Spleen (tissue), 11 donors: ENCODE measurements around the gene BORCS8. TPM values are rescaled to one million over a fixed set of nuclear protein-coding genes. Genes with fewer than 3 reads are reported as not detected.

Experiments used
- DNase-seq: peaks from one replicate; pipeline ENCODE4 v3.0.0-alpha.2; 2020
- H3K27ac ChIP-seq, 8 donors: fragments of 200-600 bp; sonication (generic) in 7 of 8; 1 replicate in 4 of 8; 2 replicates in 4 of 8; pipeline versions ENCODE4 v1.5.0 to v1.8.0; 2016 to 2021; ENCODE audit warnings: inconsistent platforms in 4 of 8, mild to moderate bottlenecking in 4 of 8, moderate library complexity in 1 of 8
- H3K27me3 ChIP-seq, 7 donors: fragments of 200-600 bp; sonication (generic) in 6 of 7; replicated peaks in 1 of 7; 1 replicate in 4 of 7; 2 replicates in 3 of 7; pipeline versions ENCODE4 v1.5.0 to v1.8.0; 2016 to 2021; ENCODE audit warnings: inconsistent platforms in 3 of 7, mild to moderate bottlenecking in 1 of 7
- H3K36me3 ChIP-seq, 6 donors: fragments of 200-600 bp; sonication (generic) in 5 of 6; 1 replicate in 4 of 6; 2 replicates in 2 of 6; pipeline versions ENCODE4 v1.5.0 to v1.8.0; 2016 to 2021; ENCODE audit warnings: inconsistent platforms in 2 of 6
- H3K4me1 ChIP-seq, 6 donors: fragments of 200-600 bp; sonication (generic) in 5 of 6; 1 replicate in 3 of 6; 2 replicates in 3 of 6; pipeline versions ENCODE4 v1.5.0 to v1.8.0; 2016 to 2021; ENCODE audit warnings: inconsistent platforms in 3 of 6
- H3K4me3 ChIP-seq, 8 donors: fragments of 200-600 bp; sonication (generic) in 7 of 8; 1 replicate in 4 of 8; 2 replicates in 4 of 8; pipeline versions ENCODE4 v1.5.0 to v1.8.0; 2016 to 2021; ENCODE audit warnings: inconsistent platforms in 4 of 8, mild to moderate bottlenecking in 4 of 8, moderate library complexity in 2 of 8
- H3K9me3 ChIP-seq, 8 donors: fragments of 200-600 bp; sonication (generic) in 7 of 8; 1 replicate in 4 of 8; 2 replicates in 4 of 8; pipeline versions ENCODE4 v1.5.0 to v1.8.0; 2016 to 2021; ENCODE audit warnings: inconsistent platforms in 4 of 8
- CTCF ChIP-seq, 11 experiments: fragments of 200-600 bp in 7 of 11; fragments of 450-650 bp in 4 of 11; sonication (generic) in 4 of 11; IDR thresholded peaks in 8 of 11; conservative IDR thresholded peaks in 3 of 11; 1 replicate in 7 of 11; 2 replicates in 4 of 11; pipeline versions ENCODE4 v1.4.0 to v1.8.0; 2016 to 2021; ENCODE audit warnings: antibody characterized with exemption in 11 of 11, inconsistent platforms in 4 of 11, mild to moderate bottlenecking in 1 of 11
- POLR2A ChIP-seq, 3 donors: fragments of 450-650 bp; IDR thresholded peaks; one replicate each; pipeline ENCODE4 v1.5.1; 2017; ENCODE audit warnings: antibody characterized with exemption in 3 of 3, mild to moderate bottlenecking in 1 of 3
- POLR2AphosphoS5 ChIP-seq, 3 donors: sonication (generic); formaldehyde crosslinking; IDR thresholded peaks; one replicate each; pipeline ENCODE4 v1.5.1; 2017; ENCODE audit warnings: antibody characterized with exemption in 3 of 3
- WGBS, 5 donors: extraction: QIAGEN DNeasy Blood & Tissue Kit in 3 of 5; methylation state at CpG; one replicate each; pipeline versions ENCODE4 v1.1.5 to v1.1.7; 2013 to 2018; 5-methylcytosine and 5-hydroxymethylcytosine counted together
- intact Hi-C: fragments of 100-400 bp; cut with DNase I; formaldehyde crosslinking; loops from one replicate; pipeline ENCODE4 v1.15.0; 2023; ENCODE audit warnings: low total_unique reads
- polyA plus RNA-seq, 3 donors: library from polyadenylated mRNA; stranded (reverse); fragments of 200-250 nt; gene quantifications; one replicate each; pipeline ENCODE4 v1.2.1, GENCODE V29; 2013
- total RNA-seq, 7 donors: library from RNA; depleted of rRNA in 3 of 7; stranded (reverse); fragments of >200 nt in 3 of 7; fragmentation: NEBNext Ultra II Directional in 4 of 7; extraction: Animal tissue kit (Norgen Biotek cat#: 25700) in 4 of 7; gene quantifications; one replicate each; pipeline versions ENCODE4 v1.1.0 to v1.2.1, GENCODE V29; 2016 to 2021
- donor health status: healthy with polysubstance abuse.
- donor health status: DM: no; HTN: no; CAD: no; lungs with moderate emphysema.
- donor health status: DM: no; HTN: no; CAD: no.
- donor health status: Bipolar disorder and iron deficiency.
- donor health status: healthy.
- donor health status: DM: no; HTN: no; CAD: no.
- donor health status: DM: yes; HTN: yes; CAD: no.

The BORCS8 gene
- total and polyA plus RNA-seq, 10 donors, result 14.0 to 52.1 (median 26.2) TPM

- H3K9me3 ChIP-seq, result no peaks in the 10 kb centered on the region
- no peak for DNase-seq
Observed at GRCh38 chr19:19206938-19207337, 15.0 kb upstream of the BORCS8 start.

GRCh38 chr19:19205416-19206410 lies 13.8 kb upstream of the BORCS8 start:
- H3K27me3 ChIP-seq, result peaks cover 0 to 30% (median 5%) of the 10 kb centered on the region in 7 donors
- 51 to 73% (median 52%) methylated on average over 9 to 14 of the region's 14 CpGs for WGBS, 5 donors
- no peak overlapping the region for H3K4me3 ChIP-seq
- intact Hi-C loops, result no loop called here
- peaks cover 0 to 16% (median 11%) of the 10 kb centered on the region in 6 donors for H3K36me3 ChIP-seq
- no peak overlapping the region for H3K27ac ChIP-seq
- peaks cover 7 to 41% (median 19%) of the 10 kb centered on the region in 6 donors for H3K4me1 ChIP-seq
- TF ChIP-seq POLR2A (IDR thresholded peaks at IDR 0.05), result no peak
- no peak for TF ChIP-seq CTCF (IDR thresholded peaks at IDR 0.05 in 8 of 11, conservative IDR thresholded peaks at IDR 0.05 in 3 of 11)
- no peak for TF ChIP-seq POLR2AphosphoS5 (IDR thresholded peaks at IDR 0.05)
- DNase-seq, result no peak
- H3K9me3 ChIP-seq, result no peaks in the 10 kb centered on the region

More at GRCh38 chr19:19206938-19207337, 15.0 kb upstream of the BORCS8 start:
- intact Hi-C loops, result no loop called here
- 55 to 68% (median 63%) methylated on average over 5 of the region's 5 CpGs for WGBS, 5 donors
- Histone ChIP-seq H3K4me3 (no peak overlapping the region), H3K4me1 (peaks cover 7 to 30% (median 14%) of the 10 kb centered on the region in 6 donors), H3K36me3 (peaks cover 0 to 4% (median 3%) of the 10 kb centered on the region in 6 donors), H3K27ac (no peak overlapping the region), H3K27me3 (peaks cover 0 to 43% (median 15%) of the 10 kb centered on the region in 7 donors)
- TF ChIP-seq POLR2A (IDR thresholded peaks at IDR 0.05) (no peak), POLR2AphosphoS5 (IDR thresholded peaks at IDR 0.05) (no peak)

- H3K27me3 ChIP-seq, result peaks cover 0 to 15% (median 0%) of the 10 kb centered on the region in 7 donors
- 66 to 75% (median 73%) methylated on average over 13 of the region's 13 CpGs for WGBS, 5 donors
- DNase-seq, result no peak
- TF ChIP-seq POLR2AphosphoS5 (IDR thresholded peaks at IDR 0.05), result no peak
- no peak for TF ChIP-seq POLR2A (IDR thresholded peaks at IDR 0.05)
- no peak for TF ChIP-seq CTCF (IDR thresholded peaks at IDR 0.05 in 8 of 11, conservative IDR thresholded peaks at IDR 0.05 in 3 of 11)
- no peaks in the 10 kb centered on the region for H3K9me3 ChIP-seq
- intact Hi-C loops, result no loop called here
- H3K4me1 ChIP-seq, result peaks cover 7 to 41% (median 19%) of the 10 kb centered on the region in 6 donors
- H3K4me3 ChIP-seq, result peak overlapping the region in 2 of 8 donors; percentile 70 to 91
- H3K27ac ChIP-seq, result no peak overlapping the region
- peaks cover 0 to 30% (median 18%) of the 10 kb centered on the region in 6 donors for H3K36me3 ChIP-seq
Observed at GRCh38 chr19:19204181-19204580, 12.2 kb upstream of the BORCS8 start.

GRCh38 chr19:19203012-19203856 lies 11.3 kb upstream of the BORCS8 start, which contains the start of gene NR2C2AP:
Gene NR2C2AP, minus strand, starts transcription at chr19:19203414. Its CDS starts 354 bp downstream, at chr19:19203060.
- WGBS, 5 donors, result 5 to 8% (median 7%) methylated on average over 48 to 60 of the region's 60 CpGs
- Histone ChIP-seq H3K27ac (peak within 1 kb of the TSS; percentile 66 to 88 (median 81)), H3K27me3 (peaks cover 0 to 6% (median 0%) of the 10 kb centered on the region in 7 donors), H3K9me3 (no peaks in the 10 kb centered on the region), H3K4me3 (peak within 1 kb of the TSS; percentile 43 to 91 (median 69)), H3K4me1 (peaks cover 7 to 41% (median 19%) of the 10 kb centered on the region in 6 donors), H3K36me3 (peaks cover 0 to 39% (median 27%) of the 10 kb centered on the region in 6 donors)
- DNase-seq, result peak; percentile 96
- peak; percentile 81 to 82 (median 81) for TF ChIP-seq POLR2AphosphoS5 (IDR thresholded peaks at IDR 0.05)
- peak in 2 of 11 experiments; percentile 4 to 23 for TF ChIP-seq CTCF (IDR thresholded peaks at IDR 0.05 in 8 of 11, conservative IDR thresholded peaks at IDR 0.05 in 3 of 11)
- TF ChIP-seq POLR2A (IDR thresholded peaks at IDR 0.05), result no peak
- intact Hi-C loops, result no loop called here
